Body of pancreas (tissue), 4 donors: ENCODE data around the gene MXD3.

Source experiments
- CTCF ChIP-seq, 7 experiments: fragments of 450-650 bp in 4 of 7; fragments of 200-600 bp in 3 of 7; sonication (generic) in 3 of 7; IDR thresholded peaks; one replicate each; pipeline ENCODE4 v1.5.1; 2016 to 2019; ENCODE audit warnings: antibody characterized with exemption in 7 of 7
- POLR2A ChIP-seq, 3 donors: fragments of 450-650 bp; IDR thresholded peaks; one replicate each; pipeline ENCODE4 v1.6.1; 2016; ENCODE audit warnings: antibody characterized with exemption in 3 of 3, mild to moderate bottlenecking in 2 of 3

GRCh38 chr5:177334155-177334551 lies 22.5 kb upstream of the MXD3 start:
- TF ChIP-seq POLR2A (IDR thresholded peaks at IDR 0.05) (no peak), CTCF (IDR thresholded peaks at IDR 0.05) (no peak)
